B cell (primary cell): Measurements from ENCODE around the gene MARK2. TPM values are rescaled to one million over a fixed set of nuclear protein-coding genes. Genes with fewer than 3 reads are reported as not detected.

Experiments used
- ATAC-seq: fragments of 200-7000 bp; cut with Tn5 transposase; one replicate; pipeline ENCODE4 v1.10.0; 2021; ENCODE audit warnings: low read depth, mild to moderate bottlenecking, moderate number of reproducible peaks, moderate library complexity
- CTCF ChIA-PET: fragments of 350-600 bp; sonication (Branson Sonifier 250); formaldehyde crosslinking; loops from one replicate; lab custom pipeline; 2021; ENCODE audit warnings: antibody characterized with exemption, inconsistent platforms; lab: Charles Lee
- POLR2A ChIA-PET: fragments of 350-600 bp; sonication (Branson Sonifier 250); formaldehyde crosslinking; loops from one replicate; lab custom pipeline; 2021; ENCODE audit warnings: antibody characterized with exemption; lab: Charles Lee
- DNase-seq: peaks from one replicate; pipeline ENCODE4 v3.0.0; 2013
- H2AFZ ChIP-seq: 2 replicates; pipeline ENCODE4 v1.6.1; 2012; ENCODE audit warnings: mild to moderate bottlenecking, low read depth, low read length; ENCODE audit not compliant: insufficient read depth, poor library complexity, severe bottlenecking
- H3K27ac ChIP-seq, 2 donors: 1 replicate in 1 of 2; 2 replicates in 1 of 2; pipeline ENCODE4 v1.5.1; 2012 to 2013; ENCODE audit warnings: low read length in 2 of 2, mild to moderate bottlenecking in 2 of 2, moderate library complexity in 1 of 2
- H3K27me3 ChIP-seq, 4 experiments: fragments of 200-600 bp in 1 of 4; sonication (generic) in 1 of 4; replicated peaks in 1 of 4; 1 replicate in 2 of 4; 2 replicates in 2 of 4; pipeline versions ENCODE4 v1.6.1 to v1.7.0; 2013 to 2016; ENCODE audit warnings: low read length in 3 of 4, mild to moderate bottlenecking in 2 of 4, mixed read lengths in 1 of 4, moderate library complexity in 1 of 4; ENCODE audit not compliant: insufficient read depth in 4 of 4, control insufficient read depth in 3 of 4; ENCODE audit errors: control extremely low read depth in 1 of 4
- H3K36me3 ChIP-seq, 2 experiments: replicated peaks in 1 of 2; 1 replicate in 1 of 2; 2 replicates in 1 of 2; pipeline versions ENCODE4 v1.6.1 to v1.7.1; 2013; ENCODE audit warnings: low read length in 1 of 2; ENCODE audit not compliant: insufficient read depth in 2 of 2, control insufficient read depth in 1 of 2; ENCODE audit errors: control extremely low read depth in 1 of 2, extremely low read depth in 1 of 2
- H3K4me1 ChIP-seq, 2 donors: fragments of 200-600 bp in 1 of 2; sonication (generic) in 1 of 2; 1 replicate in 1 of 2; 2 replicates in 1 of 2; pipeline versions ENCODE4 v1.5.1 to v1.6.1; 2013 to 2017; ENCODE audit warnings: low read length in 2 of 2; ENCODE audit not compliant: control insufficient read depth in 2 of 2, insufficient read depth in 2 of 2
- H3K4me2 ChIP-seq: replicated peaks from 2 replicates; pipeline ENCODE3; 2012; ENCODE audit warnings: mild to moderate bottlenecking, low read depth, low read length; ENCODE audit not compliant: poor library complexity, severe bottlenecking
- H3K4me3 ChIP-seq, 5 experiments: fragments of 200-600 bp in 1 of 5; sonication (generic) in 1 of 5; 1 replicate in 3 of 5; 2 replicates in 2 of 5; pipeline versions ENCODE4 v1.5.1 to v1.7.0; 2011 to 2016; ENCODE audit warnings: low read length in 4 of 5, mild to moderate bottlenecking in 4 of 5, low read depth in 2 of 5, control low read depth in 1 of 5, moderate library complexity in 1 of 5; ENCODE audit not compliant: insufficient read depth in 1 of 5; ENCODE audit errors: control extremely low read depth in 1 of 5, extremely low read depth in 1 of 5
- H3K79me2 ChIP-seq: fragments of 200-600 bp; sonication (generic); one replicate; pipeline ENCODE4 v1.6.0; 2016; ENCODE audit warnings: low read length; ENCODE audit not compliant: control insufficient read depth, insufficient read depth
- H3K9ac ChIP-seq: fragments of 200-600 bp; sonication (generic); 2 replicates; pipeline ENCODE4 v1.6.1; 2017; ENCODE audit warnings: mild to moderate bottlenecking, low read length, moderate library complexity
- H3K9me3 ChIP-seq, 3 donors: one replicate each; pipeline versions ENCODE4 v1.6.1 to v1.7.1; 2013; ENCODE audit warnings: low read length in 2 of 3; ENCODE audit not compliant: control insufficient read depth in 2 of 3, insufficient read depth in 1 of 3; ENCODE audit errors: control extremely low read depth in 1 of 3
- H4K20me1 ChIP-seq: 2 replicates; pipeline ENCODE4 v1.6.0; 2012; ENCODE audit warnings: mild to moderate bottlenecking, low read length; ENCODE audit not compliant: insufficient read depth, control insufficient read depth, poor library complexity, severe bottlenecking
- H3K27ac Mint-ChIP-seq: one replicate; pipeline ENCODE4 v1.8.0; 2021; ENCODE audit warnings: mixed read lengths
- H3K27me3 Mint-ChIP-seq: one replicate; pipeline ENCODE4 v1.8.0; 2021; ENCODE audit warnings: mixed read lengths
- H3K4me1 Mint-ChIP-seq: one replicate; pipeline ENCODE4 v1.8.0; 2021; ENCODE audit warnings: mixed read lengths
- H3K4me3 Mint-ChIP-seq: one replicate; pipeline ENCODE4 v1.8.0; 2021; ENCODE audit warnings: mixed read lengths
- H3K9me3 Mint-ChIP-seq: one replicate; pipeline ENCODE4 v1.8.0; 2022; ENCODE audit warnings: mixed read lengths; ENCODE audit not compliant: insufficient read depth
- EZH2 ChIP-seq: IDR thresholded peaks from 2 replicates; pipeline ENCODE4 v1.6.1; 2012; ENCODE audit warnings: borderline replicate concordance, low read depth, mild to moderate bottlenecking, moderate library complexity, low read length; ENCODE audit not compliant: insufficient read depth, poor library complexity, severe bottlenecking
- WGBS: methylation state at CpG from one replicate; pipeline ENCODE4 v1.1.5; 2013; ENCODE audit warnings: missing lambda C conversion rate; ENCODE audit not compliant: insufficient coverage; 5-methylcytosine and 5-hydroxymethylcytosine counted together
- intact Hi-C: fragments of 100-400 bp; cut with micrococcal nuclease; formaldehyde crosslinking; loops from one replicate; pipeline ENCODE4 v1.10.0; 2022
- polyA plus RNA-seq: library from polyadenylated mRNA; depleted of rRNA; stranded (reverse); fragments of >200 nt; gene quantifications from 2 replicates; pipeline ENCODE4 v1.2.3, GENCODE V29; 2012
- total RNA-seq, 2 donors: library from RNA; stranded (reverse); fragments of 120-200 nt in 1 of 2; gene quantifications; 1 replicate in 1 of 2; 2 replicates in 1 of 2; pipeline versions ENCODE4 v1.2.3 to v1.2.4, GENCODE V29; 2013 to 2022
- TF ChIP-seq, protein P1 (sequence below): fragments of 200-600 bp; IDR thresholded peaks from one replicate; pipeline ENCODE4 v1.8.0; 2022; ENCODE audit warnings: antibody characterized with exemption, mild to moderate bottlenecking

The MARK2 gene
- total and polyA plus RNA-seq, 2 donors (not counting 1 experiment from before 2014, with no cell fraction given) = 47.2 to 58.1 TPM

DNA sequence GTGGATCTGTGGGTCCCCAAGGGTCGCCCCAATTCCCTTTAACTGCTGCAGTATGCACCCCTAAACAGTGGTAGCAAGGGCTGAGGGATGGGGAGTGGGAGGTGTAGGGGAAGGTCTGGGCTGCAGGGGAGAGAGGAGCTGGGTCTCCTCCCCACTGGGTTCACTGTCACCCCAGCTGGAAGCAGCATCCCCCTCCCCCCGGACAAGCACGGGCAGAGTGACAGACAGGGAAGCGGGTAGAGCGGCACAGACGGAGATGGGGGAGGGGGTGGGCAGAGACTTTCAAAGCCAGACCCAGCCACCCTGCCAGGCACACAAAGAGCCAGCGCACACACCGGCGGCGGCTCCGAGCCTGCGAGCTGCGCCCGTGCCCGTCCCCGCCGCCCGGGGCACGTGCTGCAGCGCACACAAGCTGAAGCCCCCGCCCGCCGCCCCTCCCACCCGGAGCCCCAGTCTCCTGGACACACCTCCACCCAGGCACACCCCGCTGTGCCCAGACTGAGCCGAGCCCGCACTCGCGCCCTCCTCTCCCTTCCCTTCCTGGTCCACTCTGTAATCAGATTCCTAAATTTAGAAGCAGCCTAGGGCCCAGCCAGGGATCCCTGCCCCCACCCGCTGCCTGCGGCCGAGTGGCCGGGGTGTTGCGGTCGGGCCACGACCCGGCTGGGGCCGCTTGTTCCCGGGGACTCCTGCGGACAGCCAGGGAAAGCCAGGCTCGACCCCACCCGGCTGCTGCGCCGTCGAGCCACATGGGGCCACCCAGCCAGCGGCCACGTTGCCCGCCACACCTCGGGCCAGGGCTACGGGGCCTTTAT, 79.0 kb downstream of the MARK2 start:
- no peak for TF ChIP-seq EZH2
- TF ChIP-seq, protein P1, sequence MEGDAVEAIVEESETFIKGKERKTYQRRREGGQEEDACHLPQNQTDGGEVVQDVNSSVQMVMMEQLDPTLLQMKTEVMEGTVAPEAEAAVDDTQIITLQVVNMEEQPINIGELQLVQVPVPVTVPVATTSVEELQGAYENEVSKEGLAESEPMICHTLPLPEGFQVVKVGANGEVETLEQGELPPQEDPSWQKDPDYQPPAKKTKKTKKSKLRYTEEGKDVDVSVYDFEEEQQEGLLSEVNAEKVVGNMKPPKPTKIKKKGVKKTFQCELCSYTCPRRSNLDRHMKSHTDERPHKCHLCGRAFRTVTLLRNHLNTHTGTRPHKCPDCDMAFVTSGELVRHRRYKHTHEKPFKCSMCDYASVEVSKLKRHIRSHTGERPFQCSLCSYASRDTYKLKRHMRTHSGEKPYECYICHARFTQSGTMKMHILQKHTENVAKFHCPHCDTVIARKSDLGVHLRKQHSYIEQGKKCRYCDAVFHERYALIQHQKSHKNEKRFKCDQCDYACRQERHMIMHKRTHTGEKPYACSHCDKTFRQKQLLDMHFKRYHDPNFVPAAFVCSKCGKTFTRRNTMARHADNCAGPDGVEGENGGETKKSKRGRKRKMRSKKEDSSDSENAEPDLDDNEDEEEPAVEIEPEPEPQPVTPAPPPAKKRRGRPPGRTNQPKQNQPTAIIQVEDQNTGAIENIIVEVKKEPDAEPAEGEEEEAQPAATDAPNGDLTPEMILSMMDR = no peak
- CTCF ChIA-PET = interaction anchor here (2.4 kb wide), 1 partner anchor 81 kb away, joined by 12 read pairs; no protein-coding TSS in a partner anchor
- Histone ChIP-seq H3K4me1 (peaks cover 33% of the 10 kb centered on the region in 2 donors), H3K79me2 (no peaks in the 10 kb centered on the region), H3K9me3 (peaks cover 0 to 4% (median 0%) of the 10 kb centered on the region in 3 donors), H3K27ac (no peak overlapping the region), H3K36me3 (no peaks in the 10 kb centered on the region), H3K4me2 (peak overlapping the region; percentile 95), H3K27me3 (peaks cover 0 to 28% (median 9%) of the 10 kb centered on the region in 4 experiments), H3K4me3 (peak overlapping the region in 4 of 5 experiments; percentile 4 to 54 (median 38)), H4K20me1 (peaks cover 10% of the 10 kb centered on the region), H3K9ac (peak overlapping the region; percentile 59), H2AFZ (peak overlapping the region; percentile 49)
- 29% methylated on average over 45 of the region's 50 CpGs for WGBS
- peak; percentile 65 for DNase-seq
- peaks cover 23% of the 10 kb centered on the region for H3K4me1 Mint-ChIP-seq
- peak overlapping the region; percentile 65 for H3K27ac Mint-ChIP-seq
- intact Hi-C loops = loop anchor here (1.0 kb wide), 1 partner anchor 20 kb away; no protein-coding TSS in a partner anchor
- H3K4me3 Mint-ChIP-seq = peak overlapping the region; percentile 84
- ATAC-seq = peak; percentile 26
- no peaks in the 10 kb centered on the region for H3K9me3 Mint-ChIP-seq
- POLR2A ChIA-PET = interaction anchor here (0.6 kb wide), 1 partner anchor 41 kb away, joined by 5 read pairs; no protein-coding TSS in a partner anchor
- H3K27me3 Mint-ChIP-seq = peaks cover 6% of the 10 kb centered on the region
